COLO668 (cell line): ENCODE data around the gene CSF1R.

ENCODE experiments used
- DNase-seq: peaks from one replicate; lab custom pipeline; 2025; ENCODE audit not compliant: unreplicated experiment; lab: John Stamatoyannopoulos, UW

Gene CSF1R

DNA sequence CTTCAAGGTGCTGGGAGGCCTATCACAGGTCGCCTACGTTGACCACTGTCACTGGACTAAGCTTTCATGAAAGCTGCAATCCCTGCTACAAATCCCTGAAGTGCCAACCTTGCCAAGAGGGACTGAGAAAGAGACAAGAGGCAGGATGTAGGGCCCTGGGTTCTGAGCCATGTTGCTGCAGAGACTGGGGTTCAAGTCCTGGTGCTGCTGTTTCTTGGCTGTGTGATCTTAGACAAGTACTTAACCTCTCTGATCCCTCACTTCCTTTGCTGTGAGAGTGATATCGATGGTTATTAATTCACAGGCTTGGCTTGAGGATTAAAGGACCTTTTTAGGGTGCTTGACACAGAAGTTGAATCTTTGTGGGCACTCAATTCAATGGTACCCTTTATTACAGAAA, 15.5 kb downstream of the CSF1R start:
- DNase-seq: no peak

DNA sequence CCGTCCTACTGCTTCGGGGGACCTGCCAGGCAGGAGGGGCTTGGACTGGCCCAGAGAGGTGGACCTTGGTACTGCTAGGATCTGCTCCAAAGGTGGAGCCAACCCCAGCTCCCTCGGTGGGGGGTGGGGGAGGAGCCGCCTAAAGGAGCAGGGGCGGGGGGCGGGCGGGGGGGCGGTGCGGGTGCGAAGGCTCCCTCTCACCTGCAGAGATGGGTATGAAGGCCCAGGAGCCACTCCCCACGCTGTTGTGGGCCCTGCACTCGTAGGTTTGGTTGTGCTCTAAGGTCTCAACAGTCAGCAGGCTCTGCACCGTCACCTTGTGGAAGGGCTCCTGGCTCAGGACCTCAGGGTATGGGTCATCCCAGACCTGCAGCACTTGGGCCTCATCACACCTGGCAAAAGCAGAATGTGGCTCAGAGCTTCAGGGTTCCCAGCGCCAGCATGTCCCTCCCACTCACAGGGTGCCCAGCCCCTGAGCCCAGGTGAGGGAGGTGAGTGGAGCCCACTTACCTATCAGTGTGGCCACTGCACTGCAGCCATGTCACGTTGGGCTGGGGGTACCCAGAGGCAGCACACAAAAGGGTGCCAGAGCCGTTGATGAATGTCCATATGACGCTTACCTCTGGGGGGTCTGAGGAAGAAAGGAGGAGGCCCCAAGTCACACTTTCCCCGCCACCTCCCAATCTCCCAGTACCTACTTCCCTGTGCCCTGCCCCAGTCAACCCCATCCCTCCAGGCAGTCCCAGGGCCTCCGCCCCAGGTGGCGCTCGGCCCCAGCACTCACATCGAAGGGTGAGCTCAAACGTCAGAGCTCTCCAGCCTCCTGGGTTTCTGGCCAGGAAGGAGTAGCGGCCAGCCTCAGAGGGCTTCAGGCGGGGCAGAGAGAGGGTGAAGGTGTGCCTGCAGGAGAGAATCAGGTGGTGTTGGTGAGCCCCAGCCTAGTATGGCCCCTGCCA, 16.4 kb downstream of the CSF1R start:
- no peak for DNase-seq

DNA sequence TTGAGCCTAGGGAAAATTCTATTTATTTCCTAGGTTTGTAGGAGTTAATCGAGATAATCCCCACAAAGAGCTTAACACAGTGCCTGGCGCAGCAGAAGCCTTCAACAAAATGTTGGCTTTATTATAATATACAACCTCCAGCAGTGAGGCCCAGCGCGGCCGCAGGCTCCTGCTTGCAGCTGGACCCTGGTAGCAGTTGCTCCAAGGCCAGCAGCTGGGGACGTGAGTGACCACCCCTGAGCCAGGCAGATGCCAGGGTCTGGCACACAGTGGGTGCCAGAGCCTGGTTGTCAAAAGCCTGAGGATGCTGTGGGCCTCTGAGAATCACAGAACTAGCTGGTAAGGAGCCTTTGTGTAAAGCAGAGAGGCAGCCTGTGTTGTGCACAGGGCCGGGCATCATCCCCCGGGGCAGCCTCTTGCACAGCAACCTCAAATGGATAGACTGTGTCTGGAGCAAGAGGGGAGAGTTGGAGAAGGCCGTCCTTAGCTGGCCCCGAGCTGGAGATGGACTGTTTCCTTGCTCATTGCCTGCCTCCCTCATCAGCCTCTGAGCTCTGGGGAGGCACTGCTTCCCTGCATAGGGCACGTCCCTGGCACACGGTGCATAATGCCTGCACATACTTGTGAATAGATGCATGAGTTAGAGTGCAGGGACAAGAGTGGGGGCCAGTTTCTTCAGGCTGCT, 17.3 kb downstream of the CSF1R start:
- no peak for DNase-seq

DNA sequence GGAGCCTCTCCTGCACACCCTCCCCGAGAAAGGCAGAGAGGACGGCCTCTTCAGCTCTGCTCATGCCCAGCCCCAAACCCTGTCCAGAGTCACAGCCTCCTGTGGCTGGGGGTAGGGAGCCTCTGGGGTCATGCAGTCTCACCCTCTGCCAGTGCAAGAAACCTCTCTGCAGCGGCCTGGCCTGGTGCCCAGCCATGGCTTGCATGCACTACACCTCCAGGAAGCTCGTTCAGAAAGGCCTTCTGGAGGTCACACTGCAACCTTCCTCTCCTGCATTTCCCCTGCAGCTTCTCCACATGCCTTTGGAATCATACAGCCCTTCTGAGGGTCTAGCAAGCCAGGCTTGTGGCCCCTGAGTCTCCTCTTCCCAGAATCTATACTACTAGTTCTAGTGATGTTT, 17.9 kb downstream of the CSF1R start:
- no peak for DNase-seq

DNA sequence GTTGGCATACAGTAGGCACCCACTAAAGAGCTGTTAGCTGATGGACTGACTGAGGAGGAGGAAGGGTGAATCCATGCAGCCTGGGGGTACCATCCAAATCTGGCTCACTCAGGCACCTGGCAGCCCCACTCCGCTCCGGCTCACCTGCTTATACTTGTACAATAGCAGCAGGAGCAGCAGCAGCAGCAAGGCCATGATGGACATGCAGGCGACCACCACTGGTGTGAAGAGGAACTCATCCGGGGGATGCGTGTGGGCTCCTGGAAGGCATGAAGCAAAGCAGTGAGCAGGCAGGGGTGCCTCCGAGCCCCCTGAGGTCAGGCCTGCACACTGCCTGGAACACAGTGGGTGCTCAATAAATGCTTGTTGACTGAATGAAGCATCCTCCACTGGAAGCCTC, 18.3 kb downstream of the CSF1R start:
- no peak for DNase-seq

DNA sequence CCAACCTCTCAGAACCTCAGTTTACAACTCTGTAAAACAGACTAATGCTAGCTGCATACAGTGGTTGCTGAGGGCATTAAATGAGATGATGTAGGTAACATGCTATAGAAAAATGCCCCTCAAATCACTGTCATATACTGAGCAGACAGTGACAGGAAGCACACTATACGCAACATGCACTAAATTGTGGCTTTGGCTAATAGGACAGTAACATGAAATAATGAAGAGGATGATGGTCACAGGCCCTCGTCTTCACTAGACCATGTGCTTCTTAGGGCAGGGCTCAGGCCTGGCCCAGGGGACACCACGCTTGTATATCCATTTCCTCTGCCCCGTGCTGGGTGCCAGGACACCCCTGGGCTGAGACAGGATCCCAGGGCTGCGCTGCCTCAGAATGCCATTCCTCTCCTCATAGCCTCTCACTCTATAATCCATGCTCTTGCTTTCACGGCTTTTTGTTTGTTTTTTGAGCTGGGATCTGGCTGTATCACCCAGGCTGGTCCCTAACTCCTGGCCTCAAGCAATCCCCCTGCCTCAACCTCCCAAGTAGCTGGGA, 18.9 kb downstream of the CSF1R start:
- DNase-seq: no peak

DNA sequence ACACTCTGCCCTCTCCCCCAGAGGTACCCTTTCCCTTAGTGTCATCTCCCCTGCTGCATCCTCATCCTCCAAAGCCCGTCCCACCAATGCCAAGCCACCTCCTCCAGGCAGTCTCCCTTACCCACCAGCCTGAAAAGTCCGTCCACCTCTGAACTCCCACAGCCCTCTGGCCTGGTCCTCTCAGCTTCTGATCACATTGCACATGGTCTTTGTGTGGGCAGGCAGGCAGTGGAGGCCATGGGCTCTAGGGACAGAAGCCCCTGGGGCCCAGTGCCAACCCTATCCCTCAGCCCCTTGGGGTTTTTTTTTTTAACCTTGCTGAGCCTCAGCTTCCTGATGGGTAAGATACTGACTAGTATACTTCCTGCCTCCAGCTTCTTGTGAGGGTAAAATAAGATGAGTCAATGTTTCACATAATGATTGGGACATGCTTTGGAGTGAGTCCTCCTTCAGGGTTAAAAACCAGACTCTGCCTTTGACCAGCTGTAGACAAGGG, 19.4 kb downstream of the CSF1R start:
- no peak for DNase-seq

DNA sequence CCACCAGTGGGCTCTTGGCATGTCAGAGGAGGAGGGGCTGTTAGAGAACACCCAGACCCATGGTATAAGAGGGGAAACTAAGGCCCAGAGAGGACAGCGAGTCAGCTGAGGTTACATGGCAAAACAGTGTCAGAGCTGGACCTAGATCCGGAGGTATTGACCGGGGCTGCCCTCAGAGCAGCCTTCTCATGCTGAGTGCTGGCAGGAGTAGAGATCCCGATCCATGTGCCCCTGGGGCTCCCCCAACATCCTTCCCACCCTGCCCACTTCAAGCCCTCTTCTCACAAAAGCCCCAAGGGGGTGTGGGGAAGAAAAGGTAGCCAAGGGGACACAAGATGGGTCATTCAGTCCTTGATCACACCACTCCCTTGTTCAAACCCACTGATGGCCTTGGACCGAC, 19.9 kb downstream of the CSF1R start:
- no peak for DNase-seq

DNA sequence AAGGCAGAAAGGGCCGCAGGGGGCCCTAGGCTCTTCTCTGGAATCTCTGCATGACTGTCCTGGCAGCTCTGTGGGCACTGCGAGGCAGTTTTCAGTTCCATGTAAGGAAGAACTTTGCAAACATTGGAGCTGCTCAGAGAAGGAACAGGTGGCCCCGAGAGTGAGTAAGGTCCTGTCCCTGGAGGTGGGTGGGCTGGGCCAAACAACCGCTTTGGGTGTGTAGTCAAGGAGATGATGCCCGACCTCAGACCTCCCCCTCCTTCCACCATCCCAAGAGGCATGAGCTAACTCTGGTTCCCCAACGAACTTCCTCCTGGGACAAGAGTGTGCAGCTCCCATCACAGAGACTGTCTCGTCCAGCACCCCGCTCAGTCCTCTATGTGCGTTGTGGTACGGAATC, 20.5 kb downstream of the CSF1R start:
- no peak for DNase-seq

DNA sequence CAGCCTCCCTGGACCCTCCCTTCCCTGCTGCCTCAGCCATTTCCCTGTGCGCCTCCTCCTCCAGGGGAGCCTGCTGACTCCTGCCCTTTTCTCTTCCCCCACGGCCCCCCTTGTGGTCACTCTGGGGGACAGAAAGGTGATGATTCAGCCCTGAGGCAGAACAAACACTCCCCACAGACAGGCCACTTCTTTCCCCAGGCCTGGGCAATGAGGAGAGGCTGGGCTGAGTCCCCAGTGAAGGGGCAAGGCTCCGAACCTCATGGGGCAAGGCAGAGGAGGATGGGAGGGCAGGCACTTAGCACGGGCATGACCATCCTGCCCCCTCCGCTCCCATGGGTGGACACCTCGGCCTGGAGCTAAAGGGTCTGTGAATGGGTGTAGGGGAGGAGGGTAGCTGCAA, 21.0 kb downstream of the CSF1R start:
- no peak for DNase-seq

DNA sequence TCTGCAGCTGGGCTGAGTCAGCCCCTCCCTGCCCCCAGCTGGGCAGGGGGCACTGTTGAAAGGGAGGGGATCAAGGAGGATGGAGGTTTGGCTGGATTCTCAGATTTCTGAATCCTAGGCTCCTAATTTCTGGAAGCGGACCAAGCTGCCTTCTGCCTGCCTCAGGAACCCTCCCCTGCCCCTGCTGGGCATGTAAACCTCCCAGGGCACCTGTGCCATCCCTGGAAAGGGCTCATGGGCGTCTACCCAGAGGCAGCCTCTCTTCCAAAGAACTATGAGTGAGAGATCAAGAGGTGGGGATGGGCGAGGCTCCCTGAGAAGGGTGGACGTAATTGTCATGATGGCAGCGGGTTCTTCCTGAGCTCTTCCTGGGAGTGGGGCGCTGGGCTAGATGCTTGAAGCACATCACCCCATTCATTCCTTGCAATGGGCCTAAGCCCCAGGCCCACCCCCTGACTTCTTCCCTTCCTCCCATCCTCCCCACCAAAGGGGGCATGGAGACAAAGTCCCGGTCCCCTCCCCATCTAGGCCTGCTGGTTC, 21.6 kb downstream of the CSF1R start:
- no peak for DNase-seq

DNA sequence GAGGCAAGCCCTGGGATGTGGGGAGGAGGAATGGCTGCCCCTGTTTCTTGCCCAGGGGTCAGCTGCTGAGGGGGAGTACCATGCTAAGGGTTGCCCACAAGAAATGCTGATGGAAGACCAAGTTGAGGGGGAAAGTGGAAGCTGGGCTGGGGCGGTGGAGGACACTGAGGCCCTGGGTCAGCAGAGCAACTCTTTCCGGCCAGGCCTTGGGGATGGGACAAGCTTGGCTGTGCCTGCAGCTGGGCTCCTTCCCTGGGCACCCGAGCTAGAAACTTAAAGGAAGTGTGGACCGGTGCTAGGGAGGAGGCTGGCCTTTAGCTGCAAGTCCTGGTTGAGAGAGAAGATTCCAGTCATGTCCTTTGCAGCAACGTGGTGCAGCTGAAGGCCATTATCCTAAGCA, 22.7 kb downstream of the CSF1R start:
- DNase-seq: no peak

DNA sequence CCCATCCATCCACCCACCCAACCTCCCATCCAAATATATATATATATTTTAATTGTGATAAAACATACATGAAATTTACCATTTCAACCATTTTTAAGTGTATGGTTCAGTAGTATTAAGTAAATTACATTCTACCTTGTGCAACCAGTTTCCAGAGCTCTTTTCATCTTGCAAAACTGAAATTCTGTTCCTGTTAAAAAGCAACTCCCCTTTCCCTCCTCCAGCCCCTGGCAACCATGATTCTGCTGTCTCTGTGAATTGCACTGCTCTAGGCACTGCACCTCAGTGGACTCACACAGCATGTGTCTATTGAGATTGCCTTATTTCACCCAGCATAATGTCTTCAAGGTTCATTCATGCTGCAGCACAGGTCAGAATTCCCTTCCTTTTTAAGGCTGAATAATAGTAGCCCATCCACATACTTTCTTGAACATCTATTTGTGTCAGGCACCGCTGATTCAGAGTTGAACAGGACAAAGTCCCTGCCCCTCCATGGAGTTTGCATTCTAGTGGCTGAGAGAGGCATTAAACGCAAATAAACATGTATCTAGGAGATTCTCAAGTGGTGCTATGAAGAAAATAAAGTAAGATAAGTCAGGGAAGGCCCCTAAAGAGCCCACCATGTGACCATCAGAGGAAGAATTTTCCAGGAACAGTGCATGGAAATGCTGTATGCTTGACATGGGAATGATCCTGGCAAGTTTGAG, 24.0 kb downstream of the CSF1R start:
- no peak for DNase-seq

DNA sequence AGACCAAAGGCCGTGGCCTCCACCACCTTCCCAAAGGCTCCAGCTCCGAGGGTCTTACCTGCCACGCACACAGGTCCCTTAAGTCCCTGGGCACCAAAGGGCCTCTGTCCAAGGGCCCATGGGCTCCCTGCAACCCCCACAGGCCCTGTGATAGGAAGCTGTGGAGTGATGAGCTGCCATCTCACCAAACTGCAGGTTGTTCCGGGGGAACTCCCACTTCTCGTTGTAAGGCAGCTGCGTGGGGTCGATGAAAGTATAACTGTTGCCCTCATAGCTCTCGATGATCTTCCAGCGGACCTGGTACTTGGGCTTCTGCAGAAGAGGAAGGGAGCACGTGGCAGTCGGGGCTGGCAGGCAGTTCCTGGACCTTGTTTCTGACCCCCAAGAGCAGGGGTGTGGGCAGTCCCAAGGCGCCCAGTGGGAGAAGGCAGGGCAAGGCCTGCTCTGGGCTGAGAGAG, 24.8 kb downstream of the CSF1R start:
- no peak for DNase-seq

DNA sequence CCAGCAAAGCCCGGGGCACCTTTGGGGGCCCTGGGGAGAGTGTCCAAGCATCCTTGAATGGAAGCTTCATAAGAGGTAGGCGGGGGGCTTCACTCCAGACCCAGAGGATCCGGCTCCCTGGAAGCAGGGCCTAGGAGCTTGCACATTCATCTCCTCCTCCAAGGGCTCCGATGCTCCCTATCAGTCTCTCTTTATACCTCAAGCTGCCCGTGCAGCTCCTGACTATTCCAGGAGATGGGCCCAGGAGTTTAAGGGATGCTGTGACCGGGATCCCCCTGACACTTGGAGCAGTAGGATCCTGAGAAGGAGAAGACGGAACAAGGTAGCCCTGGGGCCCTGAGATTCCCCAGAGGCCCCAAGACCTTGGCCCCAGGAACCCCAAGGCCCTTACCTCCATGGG, 25.9 kb downstream of the CSF1R start:
- no peak for DNase-seq

DNA sequence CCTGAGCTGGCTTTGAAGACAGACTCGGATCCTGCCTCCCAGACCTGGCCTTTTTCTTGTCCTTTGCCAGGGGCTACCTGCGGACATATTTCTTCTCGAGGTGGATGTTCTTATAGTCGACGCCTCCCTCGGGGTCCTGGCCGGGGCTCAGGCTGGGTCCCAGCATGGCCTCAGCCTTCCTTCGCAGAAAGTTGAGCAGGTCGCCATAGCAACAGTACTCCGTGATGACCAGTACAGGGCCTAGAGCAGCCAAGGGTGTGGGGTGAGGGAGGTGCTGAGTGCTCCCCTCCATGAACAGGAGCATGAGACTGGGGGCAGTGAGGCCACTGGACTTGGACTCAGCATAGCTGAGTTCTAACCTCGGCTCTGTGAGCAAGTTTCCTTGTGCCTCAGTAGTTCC, 26.7 kb downstream of the CSF1R start:
- no peak for DNase-seq

DNA sequence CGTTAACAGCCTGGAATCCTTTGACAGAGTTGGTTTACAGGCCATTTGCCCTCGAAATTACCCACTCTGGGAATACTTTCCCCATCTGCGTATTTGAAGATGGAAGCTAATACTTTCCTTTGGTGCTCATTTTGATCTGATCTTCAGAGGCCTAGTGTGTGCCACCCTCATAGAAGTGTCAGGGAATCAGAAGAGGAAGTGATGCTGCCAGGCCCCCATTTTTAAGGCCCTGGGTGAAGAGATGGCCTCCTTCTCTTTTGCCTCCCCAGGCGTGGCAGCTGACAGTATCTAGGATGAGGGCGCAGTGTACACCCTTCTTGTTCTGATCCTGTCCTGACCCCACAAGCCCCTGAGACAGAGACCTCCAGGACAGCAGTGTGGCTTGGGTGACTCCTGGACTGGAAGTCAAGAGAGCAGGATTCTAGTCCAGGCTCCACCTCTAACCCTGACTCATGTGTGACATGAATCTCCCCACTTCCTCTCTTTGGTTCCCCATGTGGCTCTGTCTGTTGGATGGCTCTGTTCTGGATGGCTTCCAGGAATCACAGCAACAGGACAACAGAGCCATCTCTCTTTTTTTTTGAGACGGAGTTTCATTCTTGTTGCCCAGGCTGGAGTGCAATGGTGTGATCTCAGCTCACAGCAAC, 27.8 kb downstream of the CSF1R start:
- DNase-seq: no peak

DNA sequence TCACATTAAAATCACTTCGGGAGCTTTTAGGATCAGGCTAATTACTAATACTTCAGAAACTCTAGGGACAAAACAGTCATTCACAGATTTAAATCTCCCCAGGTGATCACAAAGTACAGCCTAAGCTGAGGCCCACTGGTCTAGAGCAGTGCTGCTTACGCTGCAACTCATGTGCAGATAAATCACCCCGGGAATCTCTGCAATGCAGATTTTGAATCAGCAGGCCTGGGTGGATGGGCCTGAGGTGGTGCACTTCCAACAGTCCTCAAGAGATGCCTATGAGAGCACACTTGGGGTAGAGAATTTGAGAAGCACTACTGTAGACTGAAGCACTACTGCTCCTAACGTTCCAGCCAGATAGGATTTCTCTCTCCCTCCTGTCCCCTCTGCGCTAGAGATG, 28.4 kb downstream of the CSF1R start:
- DNase-seq: no peak

DNA sequence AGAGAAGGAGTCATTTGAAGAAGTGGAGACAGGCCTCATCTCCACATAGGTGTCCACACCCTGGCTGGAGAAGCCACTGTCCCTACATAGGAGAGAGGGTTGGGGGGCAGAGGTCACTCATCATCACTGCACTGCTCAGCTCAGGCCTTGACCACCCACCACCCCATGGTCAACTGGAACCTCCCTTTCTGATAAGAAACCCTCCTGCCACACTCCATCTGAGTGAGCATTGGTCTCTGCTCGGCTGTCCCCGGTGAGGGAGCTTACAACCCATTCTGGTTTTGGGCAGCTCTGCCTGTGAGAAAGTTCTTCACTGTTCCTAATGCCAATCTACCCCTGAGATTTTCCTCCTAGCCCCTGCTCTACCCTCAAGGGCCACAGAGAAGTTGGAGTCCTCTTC, 28.8 kb downstream of the CSF1R start:
- DNase-seq: no peak

DNA sequence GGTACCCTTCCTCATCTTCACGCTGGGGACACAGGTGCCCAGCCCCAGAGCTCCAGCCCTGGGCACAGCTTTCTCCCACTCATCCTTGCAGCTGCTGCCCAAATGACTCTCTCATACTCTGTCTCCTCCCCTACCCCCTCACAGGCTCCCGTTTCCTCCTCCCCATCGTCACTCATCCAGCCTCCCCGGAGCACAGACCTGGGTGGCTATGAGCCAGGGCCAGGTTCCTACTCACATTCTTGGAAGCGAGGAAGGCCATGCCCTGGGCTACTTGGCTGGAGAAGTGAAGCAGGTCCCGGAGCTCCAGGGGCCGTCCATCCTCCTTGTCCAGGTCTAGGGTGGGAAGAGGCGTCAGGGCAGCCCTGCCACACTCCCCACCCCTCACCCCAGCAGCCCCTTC, 29.3 kb downstream of the CSF1R start:
- no peak for DNase-seq

DNA sequence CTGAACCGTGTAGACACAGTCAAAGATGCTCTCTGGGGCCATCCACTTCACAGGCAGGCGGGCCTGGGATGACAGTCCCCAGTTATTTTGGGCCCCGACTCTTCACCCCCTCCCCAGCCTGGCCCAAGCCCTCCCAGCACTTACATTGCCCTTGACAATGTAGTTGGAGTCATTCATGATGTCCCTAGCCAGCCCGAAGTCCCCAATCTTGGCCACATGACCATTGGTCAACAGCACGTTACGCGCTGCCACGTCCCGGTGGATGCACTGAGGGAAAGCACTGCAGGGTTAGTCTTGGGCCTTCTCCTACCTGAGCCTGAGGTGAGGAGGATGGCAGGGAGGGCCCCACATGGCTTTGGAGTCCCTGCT, 30.3 kb downstream of the CSF1R start:
- DNase-seq: no peak
